NCI-H2227 treated with DMSO at 0.1 percent for 48 hours (cell line): ENCODE data around the gene NLRC5.

Source experiments
- DNase-seq: peaks from one replicate; lab custom pipeline; 2025; lab: John Stamatoyannopoulos, UW

Gene NLRC5

DNA sequence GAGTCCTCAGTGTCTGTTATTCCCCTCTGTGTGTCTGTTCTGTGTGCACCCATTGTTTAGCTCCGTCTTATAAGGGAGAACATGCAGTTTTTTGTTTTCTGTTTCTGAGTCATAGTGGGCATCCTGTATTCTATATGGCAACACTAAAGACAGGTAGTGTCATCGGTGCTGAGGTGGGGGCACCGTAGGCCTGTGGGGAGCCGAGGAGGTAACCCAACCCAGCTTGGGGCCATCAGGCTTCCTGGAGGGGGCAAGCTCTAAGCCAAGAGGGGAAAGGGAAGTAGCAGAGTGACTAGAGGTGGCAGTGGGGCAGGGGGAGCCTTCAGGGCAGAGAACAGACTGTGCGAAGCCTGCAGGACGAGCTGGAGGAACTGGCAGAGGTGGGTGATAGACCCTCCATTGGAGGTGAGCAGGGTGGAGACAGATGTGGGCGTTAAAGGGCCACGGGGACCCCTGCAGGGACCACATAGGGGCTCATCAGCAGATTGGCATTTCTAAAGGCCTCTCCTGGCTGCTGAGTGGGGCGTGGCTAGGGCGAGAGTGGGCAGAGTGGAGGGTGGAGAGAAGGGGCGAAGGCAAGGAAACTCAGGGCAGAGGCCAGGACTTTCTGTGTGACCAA, 139.5 kb downstream of the NLRC5 start:
- no peak for DNase-seq

DNA sequence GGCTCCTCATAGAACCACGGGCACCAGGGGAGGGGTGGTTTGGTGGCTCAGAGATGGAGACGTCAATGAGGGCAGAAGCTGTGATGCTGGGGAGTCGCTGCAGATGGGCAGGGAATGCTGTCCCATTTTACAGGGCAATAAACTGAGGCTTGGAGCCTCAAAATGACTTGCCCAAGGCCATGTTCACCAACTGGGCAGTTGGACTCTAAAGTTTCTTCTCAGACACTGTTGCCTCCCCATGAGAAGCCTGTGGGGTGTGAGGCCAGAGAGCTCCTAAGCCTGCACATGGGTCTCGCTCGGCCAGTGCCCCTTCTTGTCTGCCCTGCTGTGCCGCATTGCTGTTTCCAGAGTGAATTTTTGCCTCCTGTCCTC, 141.6 kb downstream of the NLRC5 start:
- no peak for DNase-seq

- DNase-seq: no peak
Measured at GRCh38 chr16:57131351-57131970, 142.1 kb downstream of the NLRC5 start.

DNA sequence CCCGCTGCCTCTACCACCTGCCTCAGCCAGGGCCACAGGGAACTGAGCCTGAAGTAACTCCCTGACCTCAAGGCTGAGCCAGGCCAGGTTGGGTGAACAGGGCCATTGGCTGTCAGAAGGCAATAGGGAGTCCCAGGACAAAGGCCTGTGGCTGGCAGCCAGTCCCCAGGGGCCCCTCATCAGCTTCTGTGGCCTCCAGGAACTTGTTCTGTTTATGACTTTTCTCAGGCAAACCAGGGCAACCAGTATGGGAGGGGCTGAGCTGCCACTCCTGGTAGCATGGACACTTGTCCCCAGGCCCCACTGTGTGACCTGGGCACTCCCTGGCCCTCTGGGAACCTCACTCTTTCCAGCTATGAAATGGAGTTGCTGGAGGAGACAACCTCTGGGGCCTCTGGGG, 143.1 kb downstream of the NLRC5 start:
- no peak for DNase-seq

GRCh38 chr16:57133031-57133430, 143.7 kb downstream of the NLRC5 start:
- no peak for DNase-seq
